Astrocyte of the spinal cord (primary cell): Measurements from ENCODE around the gene GXYLT2.
"Not testable (repeated sequence)": the region's sequence is repeated elsewhere in the genome, so short reads cannot be mapped to it uniquely, and the experiment has no call there.

Experiments
- DNase-seq: peaks from one replicate; pipeline ENCODE4 v3.0.0; 2011; ENCODE audit warnings: low read depth, low spot score
- H3K4me3 ChIP-seq: 2 replicates; pipeline ENCODE4 v1.5.1; 2011; ENCODE audit warnings: low read depth, mild to moderate bottlenecking, low read length, moderate library complexity
- CTCF ChIP-seq: IDR thresholded peaks from 2 replicates; pipeline ENCODE4 v1.5.1; 2012; ENCODE audit warnings: low read depth, mild to moderate bottlenecking, low read length, inconsistent platforms
- in situ Hi-C: cut with HindIII; loops from 2 replicates; pipeline ENCODE4 v1.10.0; 2017; ENCODE audit warnings: low sequenced_read_pairs

GXYLT2 gene

GRCh38 chr3:72924055-72924454 lies 36.2 kb downstream of the GXYLT2 start:
- no peak for TF ChIP-seq CTCF
- no peak overlapping the region for H3K4me3 ChIP-seq
- no peak for DNase-seq
- in situ Hi-C loops: no loop called here

- DNase-seq, in situ Hi-C loops: not testable (repeated sequence)
Observed at GRCh38 chr3:72928781-72929735, 41.2 kb downstream of the GXYLT2 start.

GRCh38 chr3:72930754-72931153 lies 42.9 kb downstream of the GXYLT2 start:
- in situ Hi-C loops: no loop called here
- no peak for DNase-seq
- H3K4me3 ChIP-seq: no peak overlapping the region
- TF ChIP-seq CTCF: no peak

More at GRCh38 chr3:72928781-72929735, 41.2 kb downstream of the GXYLT2 start:
- H3K4me3 ChIP-seq: not testable (repeated sequence)

GRCh38 chr3:72932416-72932815 lies 44.6 kb downstream of the GXYLT2 start:
- DNase-seq: no peak
- TF ChIP-seq CTCF: no peak
- in situ Hi-C loops: no loop called here
- H3K4me3 ChIP-seq: no peak overlapping the region

- no peak overlapping the region for H3K4me3 ChIP-seq
- in situ Hi-C loops: no loop called here
- peak; percentile 90 for DNase-seq
- peak; percentile 36 for TF ChIP-seq CTCF
Observed at GRCh38 chr3:72938471-72939265, 50.8 kb downstream of the GXYLT2 start.

GRCh38 chr3:72941245-72941644 lies 53.4 kb downstream of the GXYLT2 start:
- no peak for TF ChIP-seq CTCF
- in situ Hi-C loops: no loop called here
- no peak overlapping the region for H3K4me3 ChIP-seq
- DNase-seq: no peak

- TF ChIP-seq CTCF: no peak
- H3K4me3 ChIP-seq: no peak overlapping the region
- DNase-seq: no peak
- in situ Hi-C loops: no loop called here
Observed at GRCh38 chr3:72942427-72942826, 54.6 kb downstream of the GXYLT2 start.
